Measurements from ENCODE around the gene RNF151.

RNF151 gene

GRCh38 chr16:2008009-2008526 lies 41.4 kb downstream of the RNF151 start:
- H3K36me3 ChIP-seq (replicated peaks; ENCODE audit: low read depth, low read length) = peaks cover 18% of the 10 kb centered on the region
- peak overlapping the region; percentile 95 for H3K4me3 ChIP-seq (ENCODE audit: low read length)
- H4K20me1 ChIP-seq (ENCODE audit: insufficient read depth, low read length) = peaks cover 59% of the 10 kb centered on the region
- peaks cover 29% of the 10 kb centered on the region for H3K4me1 ChIP-seq (ENCODE audit: low read length)
- peak overlapping the region; percentile 87 for H3K9ac ChIP-seq (ENCODE audit: low read length)
- no peak for TF ChIP-seq EZH2phosphoT487 (IDR thresholded peaks at IDR 0.05; ENCODE audit: low read depth)
- TF ChIP-seq, protein P1, sequence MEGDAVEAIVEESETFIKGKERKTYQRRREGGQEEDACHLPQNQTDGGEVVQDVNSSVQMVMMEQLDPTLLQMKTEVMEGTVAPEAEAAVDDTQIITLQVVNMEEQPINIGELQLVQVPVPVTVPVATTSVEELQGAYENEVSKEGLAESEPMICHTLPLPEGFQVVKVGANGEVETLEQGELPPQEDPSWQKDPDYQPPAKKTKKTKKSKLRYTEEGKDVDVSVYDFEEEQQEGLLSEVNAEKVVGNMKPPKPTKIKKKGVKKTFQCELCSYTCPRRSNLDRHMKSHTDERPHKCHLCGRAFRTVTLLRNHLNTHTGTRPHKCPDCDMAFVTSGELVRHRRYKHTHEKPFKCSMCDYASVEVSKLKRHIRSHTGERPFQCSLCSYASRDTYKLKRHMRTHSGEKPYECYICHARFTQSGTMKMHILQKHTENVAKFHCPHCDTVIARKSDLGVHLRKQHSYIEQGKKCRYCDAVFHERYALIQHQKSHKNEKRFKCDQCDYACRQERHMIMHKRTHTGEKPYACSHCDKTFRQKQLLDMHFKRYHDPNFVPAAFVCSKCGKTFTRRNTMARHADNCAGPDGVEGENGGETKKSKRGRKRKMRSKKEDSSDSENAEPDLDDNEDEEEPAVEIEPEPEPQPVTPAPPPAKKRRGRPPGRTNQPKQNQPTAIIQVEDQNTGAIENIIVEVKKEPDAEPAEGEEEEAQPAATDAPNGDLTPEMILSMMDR (IDR thresholded peaks at IDR 0.05; ENCODE audit: low read depth, low read length) = no peak
- H3K9me3 ChIP-seq (ENCODE audit: insufficient read depth, low read length) = no peaks in the 10 kb centered on the region
- peaks cover 76% of the 10 kb centered on the region for H3K79me2 ChIP-seq (ENCODE audit: low read length)
- H3K27ac ChIP-seq (ENCODE audit: low read length) = peak overlapping the region; percentile 68
- H3K4me2 ChIP-seq (ENCODE audit: low read length) = peak overlapping the region; percentile 99
- no peaks in the 10 kb centered on the region for H3K27me3 ChIP-seq (ENCODE audit: low read depth, low read length)
- H2AFZ ChIP-seq (ENCODE audit: low read depth, low read length) = no peak overlapping the region

- peak overlapping the region; percentile 99 for H3K4me2 ChIP-seq (ENCODE audit: low read length)
- H3K4me1 ChIP-seq (ENCODE audit: low read length) = peaks cover 29% of the 10 kb centered on the region
- H3K79me2 ChIP-seq (ENCODE audit: low read length) = peaks cover 70% of the 10 kb centered on the region
- TF ChIP-seq, protein P1 (IDR thresholded peaks at IDR 0.05; ENCODE audit: low read depth, low read length) = no peak
- TF ChIP-seq EZH2phosphoT487 (IDR thresholded peaks at IDR 0.05; ENCODE audit: low read depth) = no peak
- peaks cover 53% of the 10 kb centered on the region for H4K20me1 ChIP-seq (ENCODE audit: insufficient read depth, low read length)
- peak overlapping the region; percentile 95 for H3K4me3 ChIP-seq (ENCODE audit: low read length)
- peaks cover 12% of the 10 kb centered on the region for H3K36me3 ChIP-seq (replicated peaks; ENCODE audit: low read depth, low read length)
- H3K9ac ChIP-seq (ENCODE audit: low read length) = peak overlapping the region; percentile 87
- H3K9me3 ChIP-seq (ENCODE audit: insufficient read depth, low read length) = no peaks in the 10 kb centered on the region
- no peak overlapping the region for H2AFZ ChIP-seq (ENCODE audit: low read depth, low read length)
- H3K27ac ChIP-seq (ENCODE audit: low read length) = peak overlapping the region; percentile 68
- no peaks in the 10 kb centered on the region for H3K27me3 ChIP-seq (ENCODE audit: low read depth, low read length)
These were observed 42.0 kb downstream of the RNF151 start for GRCh38 chr16:2008631-2009163.

DNA sequence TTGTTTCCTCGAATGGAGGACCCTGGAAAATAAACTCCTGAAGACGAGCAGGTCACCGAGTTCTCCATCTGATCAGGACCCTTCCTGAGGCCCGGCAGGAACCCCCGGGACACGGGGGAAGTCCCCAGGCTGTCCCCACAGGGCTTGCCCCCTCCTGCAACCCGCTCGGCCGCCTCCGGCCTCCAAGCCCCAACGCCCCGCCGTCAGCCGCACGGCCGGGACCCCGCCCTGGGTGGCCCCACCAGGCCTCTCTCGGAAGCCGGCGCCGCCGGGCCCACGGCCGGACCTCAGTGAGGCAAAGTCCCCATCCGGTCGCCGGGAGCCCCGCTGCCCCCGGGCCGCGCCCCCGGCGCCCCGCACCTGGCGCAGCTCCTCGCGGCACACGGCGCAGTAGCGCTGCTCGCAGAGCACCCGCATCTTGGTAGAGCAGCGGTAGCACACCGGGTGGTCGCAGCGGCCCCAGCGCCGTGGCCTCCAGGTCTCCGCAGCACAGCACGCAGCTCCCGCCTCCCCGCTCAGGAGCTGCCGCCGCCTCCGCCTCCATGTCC lies 42.6 kb downstream of the RNF151 start:
- H2AFZ ChIP-seq (ENCODE audit: low read depth, low read length) = no peak overlapping the region

More for the DNA sequence above, 42.6 kb downstream of the RNF151 start:
- Histone ChIP-seq H3K4me3 (ENCODE audit: low read length) (peak overlapping the region; percentile 95), H3K9me3 (ENCODE audit: insufficient read depth, low read length) (no peaks in the 10 kb centered on the region), H3K9ac (ENCODE audit: low read length) (peak overlapping the region; percentile 87), H3K27me3 (ENCODE audit: low read depth, low read length) (no peaks in the 10 kb centered on the region), H3K27ac (ENCODE audit: low read length) (peak overlapping the region; percentile 68), H3K4me2 (ENCODE audit: low read length) (peak overlapping the region; percentile 99), H3K79me2 (ENCODE audit: low read length) (peaks cover 65% of the 10 kb centered on the region), H3K4me1 (ENCODE audit: low read length) (peaks cover 25% of the 10 kb centered on the region), H4K20me1 (ENCODE audit: insufficient read depth, low read length) (peaks cover 48% of the 10 kb centered on the region), H3K36me3 (replicated peaks; ENCODE audit: low read depth, low read length) (peaks cover 12% of the 10 kb centered on the region)
- TF ChIP-seq EZH2phosphoT487 (IDR thresholded peaks at IDR 0.05; ENCODE audit: low read depth) = no peak
- TF ChIP-seq, protein P1 (IDR thresholded peaks at IDR 0.05; ENCODE audit: low read depth, low read length) = no peak

Data from OCI-LY3 (cell line).